ENCODE data around the gene MFAP4. TPM values are rescaled to one million over a fixed set of nuclear protein-coding genes. Genes with fewer than 3 reads are reported as not detected.

MFAP4 gene
- total RNA-seq, 1 experiment from 2014 or later, result 4.0 TPM

- ChIA-PET POLR2A (no interaction called here), CTCF (interaction anchor here (1.0 kb wide), 1 partner anchor 77 kb away, joined by 5 read pairs; no protein-coding TSS in a partner anchor)
- Mint-ChIP-seq H3K4me1 (no peaks in the 10 kb centered on the region; the same call in none of the 2 replicates), H3K9me3 (no peaks in the 10 kb centered on the region), H3K36me3 (no peaks in the 10 kb centered on the region), H3K27me3 (ENCODE audit: low read depth) (no peaks in the 10 kb centered on the region), H3K4me3 (no peak overlapping the region), H3K27ac (peak overlapping the region; percentile 44; the same call in 1 of the 2 replicates)
- ATAC-seq, result no peak
- TF ChIP-seq ZNF423 (CRISPR knock-in tag; IDR thresholded peaks at IDR 0.05) (no peak), ATF1 (CRISPR knock-in tag; IDR thresholded peaks at IDR 0.05) (no peak), FOXJ3 (CRISPR knock-in tag; IDR thresholded peaks at IDR 0.05; ENCODE audit: borderline replicate concordance) (no peak), ZNF281 (CRISPR knock-in tag; IDR thresholded peaks at IDR 0.05) (no peak), SP1 (CRISPR knock-in tag; conservative IDR thresholded peaks at IDR 0.05) (no peak), TCF7 (CRISPR knock-in tag; IDR thresholded peaks at IDR 0.05; ENCODE audit: low read depth) (no peak), CTCF (IDR thresholded peaks at IDR 0.05) (no peak), CREM (CRISPR knock-in tag; IDR thresholded peaks at IDR 0.05) (no peak)
- TF ChIP-seq, protein P1, sequence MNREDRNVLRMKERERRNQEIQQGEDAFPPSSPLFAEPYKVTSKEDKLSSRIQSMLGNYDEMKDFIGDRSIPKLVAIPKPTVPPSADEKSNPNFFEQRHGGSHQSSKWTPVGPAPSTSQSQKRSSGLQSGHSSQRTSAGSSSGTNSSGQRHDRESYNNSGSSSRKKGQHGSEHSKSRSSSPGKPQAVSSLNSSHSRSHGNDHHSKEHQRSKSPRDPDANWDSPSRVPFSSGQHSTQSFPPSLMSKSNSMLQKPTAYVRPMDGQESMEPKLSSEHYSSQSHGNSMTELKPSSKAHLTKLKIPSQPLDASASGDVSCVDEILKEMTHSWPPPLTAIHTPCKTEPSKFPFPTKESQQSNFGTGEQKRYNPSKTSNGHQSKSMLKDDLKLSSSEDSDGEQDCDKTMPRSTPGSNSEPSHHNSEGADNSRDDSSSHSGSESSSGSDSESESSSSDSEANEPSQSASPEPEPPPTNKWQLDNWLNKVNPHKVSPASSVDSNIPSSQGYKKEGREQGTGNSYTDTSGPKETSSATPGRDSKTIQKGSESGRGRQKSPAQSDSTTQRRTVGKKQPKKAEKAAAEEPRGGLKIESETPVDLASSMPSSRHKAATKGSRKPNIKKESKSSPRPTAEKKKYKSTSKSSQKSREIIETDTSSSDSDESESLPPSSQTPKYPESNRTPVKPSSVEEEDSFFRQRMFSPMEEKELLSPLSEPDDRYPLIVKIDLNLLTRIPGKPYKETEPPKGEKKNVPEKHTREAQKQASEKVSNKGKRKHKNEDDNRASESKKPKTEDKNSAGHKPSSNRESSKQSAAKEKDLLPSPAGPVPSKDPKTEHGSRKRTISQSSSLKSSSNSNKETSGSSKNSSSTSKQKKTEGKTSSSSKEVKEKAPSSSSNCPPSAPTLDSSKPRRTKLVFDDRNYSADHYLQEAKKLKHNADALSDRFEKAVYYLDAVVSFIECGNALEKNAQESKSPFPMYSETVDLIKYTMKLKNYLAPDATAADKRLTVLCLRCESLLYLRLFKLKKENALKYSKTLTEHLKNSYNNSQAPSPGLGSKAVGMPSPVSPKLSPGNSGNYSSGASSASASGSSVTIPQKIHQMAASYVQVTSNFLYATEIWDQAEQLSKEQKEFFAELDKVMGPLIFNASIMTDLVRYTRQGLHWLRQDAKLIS (CRISPR knock-in tag; IDR thresholded peaks at IDR 0.05; ENCODE audit: borderline replicate concordance), result no peak
- no peak for DNase-seq (ENCODE audit: low spot score)
These were observed 17.0 kb downstream of the MFAP4 start for GRCh38 chr17:19369846-19370492.

DNA sequence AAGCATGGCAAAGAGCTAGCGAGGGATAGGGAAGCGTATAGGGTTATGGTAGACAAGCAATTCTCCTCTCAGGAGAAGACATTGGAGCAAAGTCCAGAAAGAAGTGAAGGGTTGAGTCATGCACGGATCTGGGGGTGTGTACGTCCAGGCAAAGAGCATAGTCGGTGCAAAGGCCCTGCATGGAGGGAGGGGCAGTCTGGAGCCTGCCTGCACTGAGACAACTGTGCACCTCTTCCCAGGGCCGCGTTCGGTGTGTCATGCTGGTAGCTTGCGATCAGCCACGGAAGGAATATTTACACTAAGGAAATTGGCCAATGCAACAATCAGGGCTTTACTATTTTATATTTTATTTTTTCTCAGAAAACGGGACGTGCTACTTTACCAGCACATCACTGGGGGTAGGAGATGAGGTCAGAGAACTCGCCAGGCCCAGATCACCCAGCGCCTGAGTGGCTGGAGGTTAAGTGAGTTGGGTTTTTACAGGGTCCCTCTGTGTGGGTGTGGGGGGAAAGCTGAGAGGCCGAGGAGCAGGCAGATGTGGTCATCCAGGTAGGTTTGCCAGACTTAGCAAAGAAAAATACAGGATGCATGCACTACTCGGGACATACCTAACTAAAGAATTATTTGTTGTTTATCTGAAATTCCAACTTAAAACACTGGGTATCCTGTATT, 17.7 kb downstream of the MFAP4 start:
- POLR2A ChIA-PET, result interaction anchor here (1.5 kb wide), 1 partner anchor 8 kb away, joined by 5 read pairs; no protein-coding TSS in a partner anchor
- H3K4me3 Mint-ChIP-seq, result no peak overlapping the region
- TF ChIP-seq NR2C2 (CRISPR knock-in tag; IDR thresholded peaks at IDR 0.05), result no peak
- TF ChIP-seq HMGA2 (CRISPR knock-in tag; IDR thresholded peaks at IDR 0.05), result no peak
- no peak for TF ChIP-seq RELA (CRISPR knock-in tag; IDR thresholded peaks at IDR 0.05; ENCODE audit: borderline replicate concordance)
- TF ChIP-seq MLX (CRISPR knock-in tag; IDR thresholded peaks at IDR 0.05), result no peak
- TF ChIP-seq MAX (CRISPR knock-in tag; IDR thresholded peaks at IDR 0.05), result no peak
- TF ChIP-seq, protein P2, sequence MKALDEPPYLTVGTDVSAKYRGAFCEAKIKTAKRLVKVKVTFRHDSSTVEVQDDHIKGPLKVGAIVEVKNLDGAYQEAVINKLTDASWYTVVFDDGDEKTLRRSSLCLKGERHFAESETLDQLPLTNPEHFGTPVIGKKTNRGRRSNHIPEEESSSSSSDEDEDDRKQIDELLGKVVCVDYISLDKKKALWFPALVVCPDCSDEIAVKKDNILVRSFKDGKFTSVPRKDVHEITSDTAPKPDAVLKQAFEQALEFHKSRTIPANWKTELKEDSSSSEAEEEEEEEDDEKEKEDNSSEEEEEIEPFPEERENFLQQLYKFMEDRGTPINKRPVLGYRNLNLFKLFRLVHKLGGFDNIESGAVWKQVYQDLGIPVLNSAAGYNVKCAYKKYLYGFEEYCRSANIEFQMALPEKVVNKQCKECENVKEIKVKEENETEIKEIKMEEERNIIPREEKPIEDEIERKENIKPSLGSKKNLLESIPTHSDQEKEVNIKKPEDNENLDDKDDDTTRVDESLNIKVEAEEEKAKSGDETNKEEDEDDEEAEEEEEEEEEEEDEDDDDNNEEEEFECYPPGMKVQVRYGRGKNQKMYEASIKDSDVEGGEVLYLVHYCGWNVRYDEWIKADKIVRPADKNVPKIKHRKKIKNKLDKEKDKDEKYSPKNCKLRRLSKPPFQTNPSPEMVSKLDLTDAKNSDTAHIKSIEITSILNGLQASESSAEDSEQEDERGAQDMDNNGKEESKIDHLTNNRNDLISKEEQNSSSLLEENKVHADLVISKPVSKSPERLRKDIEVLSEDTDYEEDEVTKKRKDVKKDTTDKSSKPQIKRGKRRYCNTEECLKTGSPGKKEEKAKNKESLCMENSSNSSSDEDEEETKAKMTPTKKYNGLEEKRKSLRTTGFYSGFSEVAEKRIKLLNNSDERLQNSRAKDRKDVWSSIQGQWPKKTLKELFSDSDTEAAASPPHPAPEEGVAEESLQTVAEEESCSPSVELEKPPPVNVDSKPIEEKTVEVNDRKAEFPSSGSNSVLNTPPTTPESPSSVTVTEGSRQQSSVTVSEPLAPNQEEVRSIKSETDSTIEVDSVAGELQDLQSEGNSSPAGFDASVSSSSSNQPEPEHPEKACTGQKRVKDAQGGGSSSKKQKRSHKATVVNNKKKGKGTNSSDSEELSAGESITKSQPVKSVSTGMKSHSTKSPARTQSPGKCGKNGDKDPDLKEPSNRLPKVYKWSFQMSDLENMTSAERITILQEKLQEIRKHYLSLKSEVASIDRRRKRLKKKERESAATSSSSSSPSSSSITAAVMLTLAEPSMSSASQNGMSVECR (CRISPR knock-in tag; IDR thresholded peaks at IDR 0.05; ENCODE audit: borderline replicate concordance), result no peak
- no peak for TF ChIP-seq NR3C1 (CRISPR knock-in tag; conservative IDR thresholded peaks at IDR 0.05; ENCODE audit: low read depth)
- TF ChIP-seq NR1H2 (CRISPR knock-in tag; IDR thresholded peaks at IDR 0.05), result no peak
- TF ChIP-seq FOXP1 (CRISPR knock-in tag; IDR thresholded peaks at IDR 0.05; ENCODE audit: borderline replicate concordance), result no peak
- no peak for TF ChIP-seq SMAD3 (CRISPR knock-in tag; IDR thresholded peaks at IDR 0.05; ENCODE audit: borderline replicate concordance)
- TF ChIP-seq ZNF317 (CRISPR knock-in tag; IDR thresholded peaks at IDR 0.05; ENCODE audit: borderline replicate concordance, low read depth), result no peak

More for the DNA sequence above, 17.7 kb downstream of the MFAP4 start:
- Mint-ChIP-seq H3K4me1 (peaks cover 3% of the 10 kb centered on the region), H3K27ac (no peak overlapping the region; the same call in 1 of the 2 replicates), H3K27me3 (ENCODE audit: low read depth) (no peaks in the 10 kb centered on the region), H3K9me3 (no peaks in the 10 kb centered on the region), H3K36me3 (no peaks in the 10 kb centered on the region)
- no peak for DNase-seq (ENCODE audit: low spot score)
- CTCF ChIA-PET, result interaction anchor here (1.0 kb wide), 1 partner anchor 78 kb away, joined by 5 read pairs; no protein-coding TSS in a partner anchor
- no peak for ATAC-seq
